Measurements from ENCODE around the gene RNF217. TPM values are rescaled to one million over a fixed set of nuclear protein-coding genes. Genes with fewer than 3 reads are reported as not detected.

The RNF217 gene
- total and polyA plus RNA-seq, 2 of the 8 experiments (the other 6 are each of a cell fraction or from before 2014, with no cell fraction given) = 2.0 to 8.9 TPM

DNA sequence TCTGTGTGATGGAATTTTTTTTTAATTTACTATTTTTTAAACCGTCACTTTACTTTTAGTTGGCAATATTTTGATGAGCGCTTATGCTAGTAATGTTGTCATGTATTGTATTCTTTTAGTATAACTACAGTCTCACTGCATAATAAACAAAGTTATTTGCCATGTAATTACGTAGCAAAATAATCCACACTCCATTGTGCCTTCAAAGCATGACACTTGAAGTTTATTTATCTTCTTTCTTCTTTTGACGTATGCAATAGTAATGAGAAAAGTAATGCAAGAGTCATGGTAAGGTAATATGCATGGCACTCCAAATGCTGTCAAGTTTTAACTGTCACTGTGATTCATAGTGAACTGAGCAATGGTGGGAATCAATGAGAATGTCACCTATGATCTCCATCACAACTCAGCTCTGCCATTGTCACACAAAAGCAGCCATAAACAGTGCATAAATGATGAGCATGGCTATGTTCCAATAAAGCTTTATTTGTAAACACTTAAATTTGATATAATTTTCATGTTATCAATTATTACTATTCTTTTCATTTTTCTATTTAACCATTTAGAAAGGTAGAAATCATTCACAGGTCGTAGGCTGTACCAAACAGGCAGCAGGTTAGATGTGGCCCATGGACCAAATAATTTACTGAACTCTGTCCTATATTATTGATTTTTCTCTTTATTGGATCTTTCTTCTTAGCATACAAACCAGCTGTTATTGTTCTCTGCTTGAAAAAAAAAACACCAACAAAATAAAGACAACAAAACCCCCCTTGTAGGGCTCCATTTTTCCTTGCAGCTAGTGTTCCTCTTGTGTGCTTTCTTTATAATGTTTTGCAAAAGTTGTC is 27.1 kb downstream of the RNF217 start (continued):
- TF ChIP-seq, protein P1, sequence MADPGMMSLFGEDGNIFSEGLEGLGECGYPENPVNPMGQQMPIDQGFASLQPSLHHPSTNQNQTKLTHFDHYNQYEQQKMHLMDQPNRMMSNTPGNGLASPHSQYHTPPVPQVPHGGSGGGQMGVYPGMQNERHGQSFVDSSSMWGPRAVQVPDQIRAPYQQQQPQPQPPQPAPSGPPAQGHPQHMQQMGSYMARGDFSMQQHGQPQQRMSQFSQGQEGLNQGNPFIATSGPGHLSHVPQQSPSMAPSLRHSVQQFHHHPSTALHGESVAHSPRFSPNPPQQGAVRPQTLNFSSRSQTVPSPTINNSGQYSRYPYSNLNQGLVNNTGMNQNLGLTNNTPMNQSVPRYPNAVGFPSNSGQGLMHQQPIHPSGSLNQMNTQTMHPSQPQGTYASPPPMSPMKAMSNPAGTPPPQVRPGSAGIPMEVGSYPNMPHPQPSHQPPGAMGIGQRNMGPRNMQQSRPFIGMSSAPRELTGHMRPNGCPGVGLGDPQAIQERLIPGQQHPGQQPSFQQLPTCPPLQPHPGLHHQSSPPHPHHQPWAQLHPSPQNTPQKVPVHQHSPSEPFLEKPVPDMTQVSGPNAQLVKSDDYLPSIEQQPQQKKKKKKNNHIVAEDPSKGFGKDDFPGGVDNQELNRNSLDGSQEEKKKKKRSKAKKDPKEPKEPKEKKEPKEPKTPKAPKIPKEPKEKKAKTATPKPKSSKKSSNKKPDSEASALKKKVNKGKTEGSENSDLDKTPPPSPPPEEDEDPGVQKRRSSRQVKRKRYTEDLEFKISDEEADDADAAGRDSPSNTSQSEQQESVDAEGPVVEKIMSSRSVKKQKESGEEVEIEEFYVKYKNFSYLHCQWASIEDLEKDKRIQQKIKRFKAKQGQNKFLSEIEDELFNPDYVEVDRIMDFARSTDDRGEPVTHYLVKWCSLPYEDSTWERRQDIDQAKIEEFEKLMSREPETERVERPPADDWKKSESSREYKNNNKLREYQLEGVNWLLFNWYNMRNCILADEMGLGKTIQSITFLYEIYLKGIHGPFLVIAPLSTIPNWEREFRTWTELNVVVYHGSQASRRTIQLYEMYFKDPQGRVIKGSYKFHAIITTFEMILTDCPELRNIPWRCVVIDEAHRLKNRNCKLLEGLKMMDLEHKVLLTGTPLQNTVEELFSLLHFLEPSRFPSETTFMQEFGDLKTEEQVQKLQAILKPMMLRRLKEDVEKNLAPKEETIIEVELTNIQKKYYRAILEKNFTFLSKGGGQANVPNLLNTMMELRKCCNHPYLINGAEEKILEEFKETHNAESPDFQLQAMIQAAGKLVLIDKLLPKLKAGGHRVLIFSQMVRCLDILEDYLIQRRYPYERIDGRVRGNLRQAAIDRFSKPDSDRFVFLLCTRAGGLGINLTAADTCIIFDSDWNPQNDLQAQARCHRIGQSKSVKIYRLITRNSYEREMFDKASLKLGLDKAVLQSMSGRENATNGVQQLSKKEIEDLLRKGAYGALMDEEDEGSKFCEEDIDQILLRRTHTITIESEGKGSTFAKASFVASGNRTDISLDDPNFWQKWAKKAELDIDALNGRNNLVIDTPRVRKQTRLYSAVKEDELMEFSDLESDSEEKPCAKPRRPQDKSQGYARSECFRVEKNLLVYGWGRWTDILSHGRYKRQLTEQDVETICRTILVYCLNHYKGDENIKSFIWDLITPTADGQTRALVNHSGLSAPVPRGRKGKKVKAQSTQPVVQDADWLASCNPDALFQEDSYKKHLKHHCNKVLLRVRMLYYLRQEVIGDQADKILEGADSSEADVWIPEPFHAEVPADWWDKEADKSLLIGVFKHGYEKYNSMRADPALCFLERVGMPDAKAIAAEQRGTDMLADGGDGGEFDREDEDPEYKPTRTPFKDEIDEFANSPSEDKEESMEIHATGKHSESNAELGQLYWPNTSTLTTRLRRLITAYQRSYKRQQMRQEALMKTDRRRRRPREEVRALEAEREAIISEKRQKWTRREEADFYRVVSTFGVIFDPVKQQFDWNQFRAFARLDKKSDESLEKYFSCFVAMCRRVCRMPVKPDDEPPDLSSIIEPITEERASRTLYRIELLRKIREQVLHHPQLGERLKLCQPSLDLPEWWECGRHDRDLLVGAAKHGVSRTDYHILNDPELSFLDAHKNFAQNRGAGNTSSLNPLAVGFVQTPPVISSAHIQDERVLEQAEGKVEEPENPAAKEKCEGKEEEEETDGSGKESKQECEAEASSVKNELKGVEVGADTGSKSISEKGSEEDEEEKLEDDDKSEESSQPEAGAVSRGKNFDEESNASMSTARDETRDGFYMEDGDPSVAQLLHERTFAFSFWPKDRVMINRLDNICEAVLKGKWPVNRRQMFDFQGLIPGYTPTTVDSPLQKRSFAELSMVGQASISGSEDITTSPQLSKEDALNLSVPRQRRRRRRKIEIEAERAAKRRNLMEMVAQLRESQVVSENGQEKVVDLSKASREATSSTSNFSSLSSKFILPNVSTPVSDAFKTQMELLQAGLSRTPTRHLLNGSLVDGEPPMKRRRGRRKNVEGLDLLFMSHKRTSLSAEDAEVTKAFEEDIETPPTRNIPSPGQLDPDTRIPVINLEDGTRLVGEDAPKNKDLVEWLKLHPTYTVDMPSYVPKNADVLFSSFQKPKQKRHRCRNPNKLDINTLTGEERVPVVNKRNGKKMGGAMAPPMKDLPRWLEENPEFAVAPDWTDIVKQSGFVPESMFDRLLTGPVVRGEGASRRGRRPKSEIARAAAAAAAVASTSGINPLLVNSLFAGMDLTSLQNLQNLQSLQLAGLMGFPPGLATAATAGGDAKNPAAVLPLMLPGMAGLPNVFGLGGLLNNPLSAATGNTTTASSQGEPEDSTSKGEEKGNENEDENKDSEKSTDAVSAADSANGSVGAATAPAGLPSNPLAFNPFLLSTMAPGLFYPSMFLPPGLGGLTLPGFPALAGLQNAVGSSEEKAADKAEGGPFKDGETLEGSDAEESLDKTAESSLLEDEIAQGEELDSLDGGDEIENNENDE (IDR thresholded peaks at IDR 0.05; ENCODE audit: insufficient replicate concordance, low read length) = no peak
- TF ChIP-seq CREB1 (IDR thresholded peaks at IDR 0.05) (no peak), BCL11A (IDR thresholded peaks at IDR 0.05; ENCODE audit: low read depth in 2 of 2, low read length in 2 of 2) (no peak), TEAD4 (IDR thresholded peaks at IDR 0.05; ENCODE audit: low read depth, low read length) (no peak), MAFK (IDR thresholded peaks at IDR 0.05; ENCODE audit: low read depth, low read length) (no peak)
- TF ChIP-seq, protein P2, sequence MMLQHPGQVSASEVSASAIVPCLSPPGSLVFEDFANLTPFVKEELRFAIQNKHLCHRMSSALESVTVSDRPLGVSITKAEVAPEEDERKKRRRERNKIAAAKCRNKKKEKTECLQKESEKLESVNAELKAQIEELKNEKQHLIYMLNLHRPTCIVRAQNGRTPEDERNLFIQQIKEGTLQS (IDR thresholded peaks at IDR 0.05; ENCODE audit: insufficient read depth, low read depth, low read length) = no peak
- TF ChIP-seq, protein P3, sequence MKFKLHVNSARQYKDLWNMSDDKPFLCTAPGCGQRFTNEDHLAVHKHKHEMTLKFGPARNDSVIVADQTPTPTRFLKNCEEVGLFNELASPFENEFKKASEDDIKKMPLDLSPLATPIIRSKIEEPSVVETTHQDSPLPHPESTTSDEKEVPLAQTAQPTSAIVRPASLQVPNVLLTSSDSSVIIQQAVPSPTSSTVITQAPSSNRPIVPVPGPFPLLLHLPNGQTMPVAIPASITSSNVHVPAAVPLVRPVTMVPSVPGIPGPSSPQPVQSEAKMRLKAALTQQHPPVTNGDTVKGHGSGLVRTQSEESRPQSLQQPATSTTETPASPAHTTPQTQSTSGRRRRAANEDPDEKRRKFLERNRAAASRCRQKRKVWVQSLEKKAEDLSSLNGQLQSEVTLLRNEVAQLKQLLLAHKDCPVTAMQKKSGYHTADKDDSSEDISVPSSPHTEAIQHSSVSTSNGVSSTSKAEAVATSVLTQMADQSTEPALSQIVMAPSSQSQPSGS (IDR thresholded peaks at IDR 0.05; ENCODE audit: low read length) = no peak

All from H1 (cell line).